ENCODE measurements around the gene B3GNT9.

DNA sequence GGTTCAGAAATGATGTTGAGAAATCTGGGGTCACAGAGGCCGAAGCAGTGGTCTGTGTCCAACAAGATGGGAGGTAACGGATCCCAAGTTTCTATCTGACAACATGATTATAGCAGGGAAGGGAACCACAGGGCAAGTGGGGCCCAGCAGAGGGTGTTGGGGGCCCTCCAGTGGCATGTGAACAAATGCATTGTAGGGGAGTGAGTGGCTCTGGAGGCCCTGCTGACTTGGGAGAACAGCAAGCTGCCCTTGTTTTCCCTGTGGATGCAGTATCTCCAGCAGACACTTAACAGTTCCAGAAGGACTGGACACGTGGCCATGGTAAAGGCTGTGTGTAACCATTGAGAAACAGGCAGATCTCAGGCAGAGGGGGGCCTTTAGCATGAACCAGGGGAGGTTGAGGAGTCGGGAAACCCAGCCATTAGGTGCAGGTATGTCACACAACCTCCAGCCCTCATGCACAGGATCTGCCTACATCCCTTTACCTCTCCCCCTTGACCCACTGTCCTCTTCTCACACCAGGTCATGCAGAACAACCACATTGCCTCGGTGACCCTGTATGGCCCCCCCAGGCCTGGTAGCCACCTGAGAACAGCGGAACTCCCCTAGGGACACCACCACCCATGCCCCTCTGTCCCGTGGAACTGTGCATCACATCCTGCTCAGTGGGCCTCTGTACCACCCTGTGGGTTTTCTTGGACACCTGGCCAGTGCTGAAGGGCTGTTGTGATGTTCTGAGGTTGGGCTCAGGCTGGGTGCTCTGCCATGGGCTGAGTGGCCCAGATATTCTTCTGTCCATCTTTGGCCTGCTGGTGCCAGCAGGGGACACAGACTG is 4.1 kb downstream of the B3GNT9 start:
- no peak for TF ChIP-seq EZH2 (IDR thresholded peaks at IDR 0.05; ENCODE audit: low read depth)
- TF ChIP-seq, protein P1, sequence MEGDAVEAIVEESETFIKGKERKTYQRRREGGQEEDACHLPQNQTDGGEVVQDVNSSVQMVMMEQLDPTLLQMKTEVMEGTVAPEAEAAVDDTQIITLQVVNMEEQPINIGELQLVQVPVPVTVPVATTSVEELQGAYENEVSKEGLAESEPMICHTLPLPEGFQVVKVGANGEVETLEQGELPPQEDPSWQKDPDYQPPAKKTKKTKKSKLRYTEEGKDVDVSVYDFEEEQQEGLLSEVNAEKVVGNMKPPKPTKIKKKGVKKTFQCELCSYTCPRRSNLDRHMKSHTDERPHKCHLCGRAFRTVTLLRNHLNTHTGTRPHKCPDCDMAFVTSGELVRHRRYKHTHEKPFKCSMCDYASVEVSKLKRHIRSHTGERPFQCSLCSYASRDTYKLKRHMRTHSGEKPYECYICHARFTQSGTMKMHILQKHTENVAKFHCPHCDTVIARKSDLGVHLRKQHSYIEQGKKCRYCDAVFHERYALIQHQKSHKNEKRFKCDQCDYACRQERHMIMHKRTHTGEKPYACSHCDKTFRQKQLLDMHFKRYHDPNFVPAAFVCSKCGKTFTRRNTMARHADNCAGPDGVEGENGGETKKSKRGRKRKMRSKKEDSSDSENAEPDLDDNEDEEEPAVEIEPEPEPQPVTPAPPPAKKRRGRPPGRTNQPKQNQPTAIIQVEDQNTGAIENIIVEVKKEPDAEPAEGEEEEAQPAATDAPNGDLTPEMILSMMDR (conservative IDR thresholded peaks at IDR 0.05), result no peak
